Hippocampal formation (tissue), 2 donors: ENCODE data around the gene GRB2.

Source experiments
- DNase-seq, 2 donors: peaks; one replicate each; lab custom pipeline; 2025; lab: John Stamatoyannopoulos, UW

The GRB2 gene

GRCh38 chr17:75414488-75414887 lies 9.0 kb upstream of the GRB2 start:
- no peak for DNase-seq

- DNase-seq, result peak; percentile 40 to 66
Measured at GRCh38 chr17:75412455-75413317, 7.2 kb upstream of the GRB2 start.

- DNase-seq, result no peak
Measured at GRCh38 chr17:75411328-75412067, 6.0 kb upstream of the GRB2 start.

- no peak for DNase-seq
Measured at GRCh38 chr17:75410141-75410540, 4.7 kb upstream of the GRB2 start.

GRCh38 chr17:75407655-75408352 lies 2.3 kb upstream of the GRB2 start:
- no peak for DNase-seq

- DNase-seq, result peak in 1 of 2 donors; percentile 44
Measured at GRCh38 chr17:75406222-75406615, 741 bp upstream of the GRB2 start.

- DNase-seq, result peak in 1 of 2 donors; percentile 46
Measured at GRCh38 chr17:75404731-75405364, 630 bp downstream of the GRB2 start.

- DNase-seq, result peak; percentile 58 to 81
Measured at GRCh38 chr17:75404223-75404730, 1.2 kb downstream of the GRB2 start.

GRCh38 chr17:75403131-75403530 lies 2.3 kb downstream of the GRB2 start:
- DNase-seq, result no peak

GRCh38 chr17:75402026-75402425 lies 3.5 kb downstream of the GRB2 start:
- DNase-seq, result no peak

- DNase-seq, result no peak
Measured at GRCh38 chr17:75400326-75400939, 5.0 kb downstream of the GRB2 start.

- DNase-seq, result no peak
Measured at GRCh38 chr17:75398279-75398678, 7.2 kb downstream of the GRB2 start.

- no peak for DNase-seq
Measured at GRCh38 chr17:75397217-75397616, 8.3 kb downstream of the GRB2 start.

GRCh38 chr17:75396796-75397195 lies 8.7 kb downstream of the GRB2 start:
- DNase-seq, result no peak

GRCh38 chr17:75396025-75396424 lies 9.5 kb downstream of the GRB2 start:
- DNase-seq, result no peak

GRCh38 chr17:75394332-75394918 lies 11.1 kb downstream of the GRB2 start:
- DNase-seq, result no peak

GRCh38 chr17:75393523-75394331 lies 11.8 kb downstream of the GRB2 start:
- DNase-seq, result peak; percentile 98 to 99

- DNase-seq, result no peak
Measured at GRCh38 chr17:75392559-75392958, 12.9 kb downstream of the GRB2 start.

- no peak for DNase-seq
Measured at GRCh38 chr17:75390982-75391381, 14.5 kb downstream of the GRB2 start.

- no peak for DNase-seq
Measured at GRCh38 chr17:75388476-75389030, 16.9 kb downstream of the GRB2 start.
